IMR-90 (cell line): Measurements from ENCODE around the gene MDC1. TPM values are rescaled to one million over a fixed set of nuclear protein-coding genes. Genes with fewer than 3 reads are reported as not detected.

ENCODE experiments used
- ATAC-seq: fragments of 200-7000 bp; cut with Tn5 transposase; 2 replicates; pipeline ENCODE4 v1.9.1; 2020; ENCODE audit warnings: low read depth, mild to moderate bottlenecking, moderate library complexity
- BruUV-seq: library from RNA; stranded (reverse); fragments of 400-500 nt; replicated peaks from 2 replicates; lab custom pipeline; 2021; lab: Mats Ljungman, UMichigan
- CTCF ChIA-PET: fragments of 300-600 bp; formaldehyde crosslinking; extraction: SDS; loops from one replicate; lab custom pipeline; 2021; ENCODE audit warnings: antibody characterized with exemption; lab: Yijun Ruan, JAX
- POLR2A ChIA-PET: fragments of 300-600 bp; sonication (Branson Sonifier 250); formaldehyde crosslinking; loops from one replicate; lab custom pipeline; 2022; ENCODE audit warnings: antibody characterized with exemption; ENCODE audit not compliant: unreplicated experiment; lab: Charles Lee
- DNase-seq: peaks from one replicate; pipeline ENCODE4 v3.0.0; 2013
- H2AFZ ChIP-seq: replicated peaks from 2 replicates; pipeline ENCODE3; 2013; ENCODE audit warnings: low read length, mild to moderate bottlenecking; ENCODE audit not compliant: poor library complexity
- H2AK5ac ChIP-seq: 2 replicates; pipeline ENCODE4 v1.6.1; 2013; ENCODE audit warnings: low read depth, low read length, inconsistent platforms
- H2AK9ac ChIP-seq: replicated peaks from 2 replicates; pipeline ENCODE3; 2013; ENCODE audit warnings: mild to moderate bottlenecking, low read depth, low read length, moderate library complexity; ENCODE audit not compliant: poor library complexity
- H2BK120ac ChIP-seq: 2 replicates; pipeline ENCODE4 v1.6.1; 2013; ENCODE audit warnings: low read depth, low read length, inconsistent platforms
- H2BK15ac ChIP-seq: 3 replicates; pipeline ENCODE4 v1.6.1; 2013; ENCODE audit warnings: low read depth, low read length, inconsistent platforms
- H2BK20ac ChIP-seq: 2 replicates; pipeline ENCODE4 v1.6.1; 2013; ENCODE audit warnings: low read depth, mild to moderate bottlenecking, inconsistent platforms, low read length, moderate library complexity
- H2BK5ac ChIP-seq: 2 replicates; pipeline ENCODE4 v1.6.1; 2013; ENCODE audit warnings: mild to moderate bottlenecking, low read depth, low read length, inconsistent platforms; ENCODE audit not compliant: poor library complexity, severe bottlenecking
- H3K14ac ChIP-seq: replicated peaks from 2 replicates; pipeline ENCODE4 v1.6.1; 2013; ENCODE audit warnings: low read depth, low read length, inconsistent platforms
- H3K18ac ChIP-seq: 2 replicates; pipeline ENCODE4 v1.6.1; 2013; ENCODE audit warnings: low read depth, low read length, control low read depth
- H3K23ac ChIP-seq: 2 replicates; pipeline ENCODE4 v1.6.1; 2013; ENCODE audit warnings: low read depth, low read length, inconsistent platforms
- H3K27ac ChIP-seq: 2 replicates; pipeline ENCODE4 v1.5.1; 2013; ENCODE audit warnings: mild to moderate bottlenecking, control low read depth, low read length; ENCODE audit not compliant: insufficient read depth
- H3K27me3 ChIP-seq: 2 replicates; pipeline ENCODE4 v1.6.1; 2013; ENCODE audit warnings: low read length; ENCODE audit not compliant: control insufficient read depth, insufficient read depth
- H3K36me3 ChIP-seq: 2 replicates; pipeline ENCODE4 v1.6.1; 2013; ENCODE audit warnings: low read length, mixed read lengths; ENCODE audit not compliant: control insufficient read depth, insufficient read depth
- H3K4ac ChIP-seq: 2 replicates; pipeline ENCODE4 v1.6.1; 2013; ENCODE audit warnings: low read depth, low read length, inconsistent platforms
- H3K4me1 ChIP-seq: 2 replicates; pipeline ENCODE4 v1.6.1; 2013; ENCODE audit warnings: low read length, mixed read lengths; ENCODE audit not compliant: control insufficient read depth, insufficient read depth
- H3K4me2 ChIP-seq: 2 replicates; pipeline ENCODE4 v1.6.1; 2013; ENCODE audit warnings: low read depth, mild to moderate bottlenecking, control low read depth, low read length, moderate library complexity
- H3K4me3 ChIP-seq: 2 replicates; pipeline ENCODE4 v1.5.1; 2013; ENCODE audit warnings: low read depth, mild to moderate bottlenecking, control low read depth, low read length, moderate library complexity; ENCODE audit not compliant: insufficient read depth
- H3K56ac ChIP-seq: 2 replicates; pipeline ENCODE4 v1.6.1; 2013; ENCODE audit warnings: low read length, inconsistent platforms; ENCODE audit not compliant: insufficient read depth; ENCODE audit errors: extremely low read depth
- H3K79me1 ChIP-seq, 2 experiments: 2 replicates each; pipeline ENCODE4 v1.6.1; 2013; ENCODE audit warnings: low read length in 2 of 2, inconsistent platforms in 1 of 2, low read depth in 1 of 2
- H3K9ac ChIP-seq: 2 replicates; pipeline ENCODE4 v1.6.1; 2013; ENCODE audit warnings: low read depth, low read length, control low read depth
- H3K9me1 ChIP-seq: 2 replicates; pipeline ENCODE4 v1.6.1; 2013; ENCODE audit warnings: low read length, inconsistent platforms; ENCODE audit not compliant: insufficient read depth
- H3K9me3 ChIP-seq: 2 replicates; pipeline ENCODE4 v1.6.1; 2013; ENCODE audit warnings: low read length; ENCODE audit not compliant: control insufficient read depth, insufficient read depth
- H4K20me1 ChIP-seq: 2 replicates; pipeline ENCODE4 v1.6.1; 2013; ENCODE audit warnings: low read length, inconsistent platforms; ENCODE audit not compliant: insufficient read depth
- H4K5ac ChIP-seq: 2 replicates; pipeline ENCODE4 v1.6.1; 2013; ENCODE audit warnings: mild to moderate bottlenecking, low read depth, low read length, control low read depth
- H4K8ac ChIP-seq, 2 experiments: 2 replicates each; pipeline ENCODE4 v1.6.1; 2013; ENCODE audit warnings: low read depth in 2 of 2, low read length in 2 of 2, control low read depth in 1 of 2, inconsistent platforms in 1 of 2
- H4K91ac ChIP-seq: 2 replicates; pipeline ENCODE4 v1.6.1; 2013; ENCODE audit warnings: low read depth, low read length, inconsistent platforms; ENCODE audit not compliant: insufficient read depth
- BHLHE40 ChIP-seq: fragments of 150-350 bp; IDR thresholded peaks from 2 replicates; pipeline ENCODE4 v1.6.1; 2016; ENCODE audit warnings: mild to moderate bottlenecking, low read depth, low read length
- NFE2L2 ChIP-seq: fragments of 150-350 bp; IDR thresholded peaks from 2 replicates; pipeline ENCODE4 v1.6.1; 2016; ENCODE audit warnings: low read depth, mild to moderate bottlenecking, low read length
- POLR2A ChIP-seq: IDR thresholded peaks from 2 replicates; pipeline ENCODE4 v1.6.1; 2012; ENCODE audit warnings: mild to moderate bottlenecking, low read depth, low read length
- RFX5 ChIP-seq: IDR thresholded peaks from 2 replicates; pipeline ENCODE4 v1.8.0; 2012; ENCODE audit warnings: low read depth, mild to moderate bottlenecking, low read length, moderate library complexity
- WGBS, 2 experiments: methylation state at CpG; one replicate each; pipeline versions ENCODE4 v1.1.5 to v1.1.7; 2013; ENCODE audit warnings: missing lambda C conversion rate in 2 of 2; ENCODE audit not compliant: insufficient read length in 1 of 2; ENCODE audit errors: extremely low coverage in 2 of 2; 5-methylcytosine and 5-hydroxymethylcytosine counted together
- dilution Hi-C: fragments of 300-500 bp; cut with HindIII; formaldehyde crosslinking; loops from one replicate; pipeline ENCODE4 v1.14.3; 2018; ENCODE audit warnings: low sequenced_read_pairs; ENCODE audit not compliant: unreplicated experiment
- in situ Hi-C: fragments of 300-500 bp; cut with MboI; formaldehyde crosslinking; loops from 3 replicates; pipeline ENCODE4 v1.14.3; 2019; ENCODE audit warnings: low sequenced_read_pairs, inconsistent platforms, mixed read lengths
- intact Hi-C: fragments of 100-400 bp; cut with micrococcal nuclease; formaldehyde crosslinking; loops from 2 replicates; pipeline ENCODE4 v1.10.0; 2022
- polyA plus RNA-seq, 3 experiments: library from polyadenylated mRNA; depleted of rRNA; stranded (reverse); fragments of >200 nt; gene quantifications; 2 replicates each; pipeline ENCODE4 v1.2.3, GENCODE V29; 2012; ENCODE audit warnings: low replicate concordance in 1 of 3
- total RNA-seq: library from RNA; depleted of rRNA; stranded (reverse); fragments of >200 nt; gene quantifications from 2 replicates; pipeline ENCODE4 v1.2.3, GENCODE V29; 2012
- TF ChIP-seq, protein P1 (sequence below): fragments of 150-350 bp; IDR thresholded peaks from 2 replicates; pipeline ENCODE4 v1.6.1; 2016; ENCODE audit warnings: low read depth, mild to moderate bottlenecking, low read length, moderate library complexity, borderline replicate concordance

Gene MDC1
- total and polyA plus RNA-seq, 2 of the 4 experiments (the other 2 are of a cell fraction): 4.5 to 12.1 TPM

GRCh38 chr6:30724906-30725667, 8.0 kb upstream of the MDC1 start:
- Histone ChIP-seq H2BK15ac (no peak overlapping the region), H3K79me1 (peaks cover 16 to 28% of the 10 kb centered on the region in 2 experiments; a peak in 3 of 4 replicates), H3K36me3 (peaks cover 56% of the 10 kb centered on the region), H2AK5ac (no peak overlapping the region), H3K14ac (no peak overlapping the region), H4K5ac (no peak overlapping the region), H3K4me1 (peaks cover 2% of the 10 kb centered on the region), H4K91ac (no peak overlapping the region), H2AK9ac (no peak overlapping the region), H3K56ac (no peak overlapping the region), H4K8ac (no peak overlapping the region), H3K4me3 (no peak overlapping the region), H2BK5ac (peak overlapping the region; percentile 40), H2BK120ac (no peak overlapping the region), H3K9me1 (peaks cover 6% of the 10 kb centered on the region; the same call in 1 of the 2 replicates), H3K4ac (no peak overlapping the region), H3K4me2 (no peak overlapping the region), H2AFZ (no peak overlapping the region), H3K9me3 (no peaks in the 10 kb centered on the region), H3K9ac (no peak overlapping the region), H4K20me1 (peaks cover 62% of the 10 kb centered on the region), H3K23ac (peak overlapping the region; percentile 69; the same call in 1 of the 2 replicates), H3K27ac (no peak overlapping the region), H3K27me3 (no peaks in the 10 kb centered on the region), H2BK20ac (no peak overlapping the region), H3K18ac (no peak overlapping the region)
- TF ChIP-seq NFE2L2 (no peak), BHLHE40 (no peak), POLR2A (peak; percentile 28; the same call in 1 of the 2 replicates), RFX5 (no peak)
- TF ChIP-seq, protein P1, sequence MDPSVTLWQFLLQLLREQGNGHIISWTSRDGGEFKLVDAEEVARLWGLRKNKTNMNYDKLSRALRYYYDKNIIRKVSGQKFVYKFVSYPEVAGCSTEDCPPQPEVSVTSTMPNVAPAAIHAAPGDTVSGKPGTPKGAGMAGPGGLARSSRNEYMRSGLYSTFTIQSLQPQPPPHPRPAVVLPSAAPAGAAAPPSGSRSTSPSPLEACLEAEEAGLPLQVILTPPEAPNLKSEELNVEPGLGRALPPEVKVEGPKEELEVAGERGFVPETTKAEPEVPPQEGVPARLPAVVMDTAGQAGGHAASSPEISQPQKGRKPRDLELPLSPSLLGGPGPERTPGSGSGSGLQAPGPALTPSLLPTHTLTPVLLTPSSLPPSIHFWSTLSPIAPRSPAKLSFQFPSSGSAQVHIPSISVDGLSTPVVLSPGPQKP: no peak
- BruUV-seq: no TSS peak
- dilution Hi-C loops (no loop called here), in situ Hi-C loops (loop anchor here (5.0 kb wide), 1 partner anchor 43 kb away; no protein-coding TSS in a partner anchor), intact Hi-C loops (no loop called here)
- no peak for ATAC-seq
- ChIA-PET POLR2A (no interaction called here), CTCF (no interaction called here)
- peak; percentile 16 for DNase-seq
- no CpG with 5 or more reads among the region's 6 CpGs for WGBS, 2 experiments
